NT2/D1 (cell line): ENCODE measurements around the gene KCNQ1.

Source experiments
- DNase-seq: peaks from one replicate; pipeline ENCODE4 v3.0.0-alpha.2; 2011; ENCODE audit warnings: low read depth, low spot score
- H3K27me3 ChIP-seq: 2 replicates; pipeline ENCODE4 v1.6.0; 2011; ENCODE audit warnings: mild to moderate bottlenecking; ENCODE audit not compliant: insufficient read length, insufficient read depth
- H3K36me3 ChIP-seq: 2 replicates; pipeline ENCODE4 v1.6.1; 2011; ENCODE audit warnings: mild to moderate bottlenecking, low read length, mixed read lengths; ENCODE audit not compliant: insufficient read depth, insufficient read length
- H3K4me1 ChIP-seq: 2 replicates; pipeline ENCODE4 v1.5.1; 2011; ENCODE audit not compliant: insufficient read depth, insufficient read length
- H3K4me3 ChIP-seq: 2 replicates; pipeline ENCODE4 v1.5.1; 2011; ENCODE audit warnings: low read depth; ENCODE audit not compliant: insufficient read length
- H3K9ac ChIP-seq: 2 replicates; pipeline ENCODE4 v1.6.0; 2011; ENCODE audit warnings: low read depth; ENCODE audit not compliant: insufficient read length
- H3K9me3 ChIP-seq: 2 replicates; pipeline ENCODE4 v1.5.1; 2011; ENCODE audit warnings: mild to moderate bottlenecking, low read length; ENCODE audit not compliant: insufficient read depth
- SUZ12 ChIP-seq: IDR thresholded peaks from 2 replicates; pipeline ENCODE4 v1.6.1; 2011; ENCODE audit not compliant: insufficient read length, insufficient read depth; ENCODE audit errors: extremely low read depth
- YY1 ChIP-seq: IDR thresholded peaks from 2 replicates; pipeline ENCODE4 v1.6.1; 2011; ENCODE audit not compliant: insufficient read length, insufficient read depth
- ZNF274 ChIP-seq: IDR thresholded peaks from 2 replicates; pipeline ENCODE4 v1.6.1; 2011; ENCODE audit warnings: mild to moderate bottlenecking, low read depth, low read length

The KCNQ1 gene

GRCh38 chr11:2584812-2585565 is 140.2 kb downstream of the KCNQ1 start:
- Histone ChIP-seq H3K4me1 (peaks cover 13% of the 10 kb centered on the region), H3K9me3 (no peaks in the 10 kb centered on the region), H3K9ac (no peak overlapping the region), H3K36me3 (no peaks in the 10 kb centered on the region), H3K4me3 (no peak overlapping the region), H3K27me3 (peaks cover 94% of the 10 kb centered on the region)
- TF ChIP-seq YY1 (no peak), SUZ12 (no peak), ZNF274 (no peak)
- DNase-seq, result no peak

GRCh38 chr11:2585566-2586086 is 140.8 kb downstream of the KCNQ1 start:
- DNase-seq, result no peak
- peaks cover 10% of the 10 kb centered on the region for H3K4me1 ChIP-seq

GRCh38 chr11:2586087-2586792 is 141.4 kb downstream of the KCNQ1 start:
- no peak for DNase-seq
- peaks cover 8% of the 10 kb centered on the region for H3K4me1 ChIP-seq
- no peaks in the 10 kb centered on the region for H3K36me3 ChIP-seq
- peaks cover 98% of the 10 kb centered on the region for H3K27me3 ChIP-seq
- no peak overlapping the region for H3K4me3 ChIP-seq
- no peak for TF ChIP-seq YY1
- H3K9me3 ChIP-seq, result no peaks in the 10 kb centered on the region
- no peak overlapping the region for H3K9ac ChIP-seq

More at GRCh38 chr11:2585566-2586086, 140.8 kb downstream of the KCNQ1 start:
- no peak overlapping the region for H3K9ac ChIP-seq
- no peak overlapping the region for H3K4me3 ChIP-seq
- H3K27me3 ChIP-seq, result peaks cover 97% of the 10 kb centered on the region
- H3K9me3 ChIP-seq, result no peaks in the 10 kb centered on the region
- TF ChIP-seq ZNF274, result no peak
- no peak for TF ChIP-seq YY1
- no peak for TF ChIP-seq SUZ12
- no peaks in the 10 kb centered on the region for H3K36me3 ChIP-seq

GRCh38 chr11:2586793-2587131 is 142.0 kb downstream of the KCNQ1 start:
- Histone ChIP-seq H3K36me3 (no peaks in the 10 kb centered on the region), H3K27me3 (peaks cover 98% of the 10 kb centered on the region), H3K9me3 (no peaks in the 10 kb centered on the region), H3K9ac (no peak overlapping the region), H3K4me3 (no peak overlapping the region), H3K4me1 (peaks cover 8% of the 10 kb centered on the region)
- no peak for DNase-seq
- TF ChIP-seq YY1 (no peak), ZNF274 (no peak), SUZ12 (no peak)

- Histone ChIP-seq H3K27me3 (peaks cover 99% of the 10 kb centered on the region), H3K9ac (no peak overlapping the region), H3K9me3 (no peaks in the 10 kb centered on the region), H3K4me1 (peaks cover 7% of the 10 kb centered on the region), H3K36me3 (no peaks in the 10 kb centered on the region), H3K4me3 (no peak overlapping the region)
- TF ChIP-seq ZNF274, result no peak
- TF ChIP-seq SUZ12, result no peak
- no peak for TF ChIP-seq YY1
- DNase-seq, result no peak
These were observed 142.5 kb downstream of the KCNQ1 start for GRCh38 chr11:2587132-2587930.

GRCh38 chr11:2587976-2588748 is 143.4 kb downstream of the KCNQ1 start:
- no peaks in the 10 kb centered on the region for H3K4me1 ChIP-seq
- peaks cover 99% of the 10 kb centered on the region for H3K27me3 ChIP-seq
- no peak for DNase-seq
- no peak overlapping the region for H3K9ac ChIP-seq
- H3K4me3 ChIP-seq, result no peak overlapping the region
- H3K9me3 ChIP-seq, result no peaks in the 10 kb centered on the region
- TF ChIP-seq SUZ12 (no peak), YY1 (no peak), ZNF274 (no peak)
- H3K36me3 ChIP-seq, result no peaks in the 10 kb centered on the region
